22Rv1 (cell line): ENCODE results near the gene PDZD7.

Source experiments
- CTCF ChIP-seq: fragments of 450-650 bp; IDR thresholded peaks from 2 replicates; pipeline ENCODE4 v1.5.1; 2017; ENCODE audit warnings: mild to moderate bottlenecking
- ZFX ChIP-seq: fragments of 450-650 bp; IDR thresholded peaks from 2 replicates; pipeline ENCODE4 v1.6.1; 2017; ENCODE audit warnings: antibody characterized with exemption, borderline replicate concordance

- TF ChIP-seq CTCF (no peak), ZFX (no peak)
Observed at GRCh38 chr10:101072923-101073322, 42.0 kb upstream of the PDZD7 start.
